Thyroid gland (tissue), 4 donors: ENCODE results near the gene RALGDS. TPM values are rescaled to one million over a fixed set of nuclear protein-coding genes. Genes with fewer than 3 reads are reported as not detected.

Source experiments
- DNase-seq, 2 donors: peaks; one replicate each; pipeline ENCODE4 v3.0.0-alpha.2; 2019
- H3K27ac ChIP-seq, 3 donors: fragments of 200-600 bp; sonication (generic); 1 replicate in 2 of 3; 2 replicates in 1 of 3; pipeline ENCODE4 v1.5.1; 2016 to 2019; ENCODE audit warnings: mild to moderate bottlenecking in 1 of 3, moderate library complexity in 1 of 3
- H3K27me3 ChIP-seq: fragments of 200-600 bp; sonication (generic); one replicate; pipeline ENCODE4 v1.5.1; 2019
- H3K36me3 ChIP-seq, 2 donors: fragments of 200-600 bp; sonication (generic); one replicate each; pipeline ENCODE4 v1.5.1; 2016 to 2019
- H3K4me1 ChIP-seq, 2 donors: fragments of 200-600 bp; sonication (generic); one replicate each; pipeline ENCODE4 v1.5.1; 2017 to 2019
- H3K4me3 ChIP-seq, 3 donors: fragments of 200-600 bp; sonication (generic); replicated peaks in 1 of 3; 1 replicate in 2 of 3; 2 replicates in 1 of 3; pipeline ENCODE4 v1.5.1; 2016; ENCODE audit warnings: mild to moderate bottlenecking in 1 of 3
- H3K9me3 ChIP-seq: fragments of 200-600 bp; sonication (generic); one replicate; pipeline ENCODE4 v1.5.1; 2017
- POLR2A ChIP-seq, 2 donors: fragments of 450-650 bp; IDR thresholded peaks; one replicate each; pipeline ENCODE4 v1.6.1; 2017; ENCODE audit warnings: antibody characterized with exemption in 2 of 2, mild to moderate bottlenecking in 2 of 2, moderate library complexity in 1 of 2
- WGBS, 2 donors: methylation state at CpG; one replicate each; pipeline ENCODE4 v1.1.5; 2017; 5-methylcytosine and 5-hydroxymethylcytosine counted together
- intact Hi-C: fragments of 100-400 bp; cut with DNase I; formaldehyde crosslinking; loops from one replicate; pipeline ENCODE4 v1.15.1; 2023
- total RNA-seq, 4 donors: library from RNA; depleted of rRNA; stranded (reverse); fragments of >200 nt; gene quantifications; one replicate each; pipeline ENCODE4 v1.2.3, GENCODE V29; 2016
- TF ChIP-seq, protein P1 (sequence below), 6 experiments: fragments of 200-600 bp in 3 of 6; fragments of 450-650 bp in 3 of 6; sonication (generic) in 3 of 6; IDR thresholded peaks; one replicate each; pipeline ENCODE4 v1.5.1; 2016 to 2019; ENCODE audit warnings: antibody characterized with exemption in 6 of 6, mild to moderate bottlenecking in 2 of 6, inconsistent platforms in 1 of 6, moderate library complexity in 1 of 6

The RALGDS gene
- total RNA-seq, 4 donors from 2014 or later: 32.2 to 55.3 (median 43.5) TPM

DNA sequence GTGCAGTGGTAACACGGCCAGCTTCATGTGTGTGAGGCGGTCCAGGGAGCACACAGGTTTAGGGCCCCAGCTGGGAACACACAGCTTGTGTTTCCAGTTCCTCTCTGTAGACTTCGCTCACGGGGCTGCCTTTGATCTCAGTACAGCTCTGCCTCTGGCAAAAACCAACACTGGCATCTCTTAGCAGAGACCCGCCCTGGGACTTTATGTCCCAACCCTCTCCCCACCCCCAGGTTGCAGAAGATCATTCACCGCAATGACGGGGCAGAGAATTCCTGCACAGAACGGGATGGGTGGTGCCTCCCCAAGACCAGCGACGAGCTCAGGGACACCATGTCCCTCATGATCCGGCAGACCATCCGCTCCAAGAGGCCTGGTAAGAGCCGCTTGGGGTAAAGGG, 64.5 kb downstream of the RALGDS start:
- 93 to 96% methylated on average over 11 to 13 of the region's 13 CpGs for WGBS, 2 donors
- no peak overlapping the region for H3K4me3 ChIP-seq
- peaks cover 41 to 42% of the 10 kb centered on the region in 2 donors for H3K36me3 ChIP-seq
- H3K27me3 ChIP-seq: no peaks in the 10 kb centered on the region
- DNase-seq: no peak
- H3K4me1 ChIP-seq: no peaks in the 10 kb centered on the region
- no peak overlapping the region for H3K27ac ChIP-seq
- no peaks in the 10 kb centered on the region for H3K9me3 ChIP-seq
- intact Hi-C loops: no loop called here
- TF ChIP-seq, protein P1, sequence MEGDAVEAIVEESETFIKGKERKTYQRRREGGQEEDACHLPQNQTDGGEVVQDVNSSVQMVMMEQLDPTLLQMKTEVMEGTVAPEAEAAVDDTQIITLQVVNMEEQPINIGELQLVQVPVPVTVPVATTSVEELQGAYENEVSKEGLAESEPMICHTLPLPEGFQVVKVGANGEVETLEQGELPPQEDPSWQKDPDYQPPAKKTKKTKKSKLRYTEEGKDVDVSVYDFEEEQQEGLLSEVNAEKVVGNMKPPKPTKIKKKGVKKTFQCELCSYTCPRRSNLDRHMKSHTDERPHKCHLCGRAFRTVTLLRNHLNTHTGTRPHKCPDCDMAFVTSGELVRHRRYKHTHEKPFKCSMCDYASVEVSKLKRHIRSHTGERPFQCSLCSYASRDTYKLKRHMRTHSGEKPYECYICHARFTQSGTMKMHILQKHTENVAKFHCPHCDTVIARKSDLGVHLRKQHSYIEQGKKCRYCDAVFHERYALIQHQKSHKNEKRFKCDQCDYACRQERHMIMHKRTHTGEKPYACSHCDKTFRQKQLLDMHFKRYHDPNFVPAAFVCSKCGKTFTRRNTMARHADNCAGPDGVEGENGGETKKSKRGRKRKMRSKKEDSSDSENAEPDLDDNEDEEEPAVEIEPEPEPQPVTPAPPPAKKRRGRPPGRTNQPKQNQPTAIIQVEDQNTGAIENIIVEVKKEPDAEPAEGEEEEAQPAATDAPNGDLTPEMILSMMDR (IDR thresholded peaks at IDR 0.05): no peak
- TF ChIP-seq POLR2A (IDR thresholded peaks at IDR 0.05): no peak

DNA sequence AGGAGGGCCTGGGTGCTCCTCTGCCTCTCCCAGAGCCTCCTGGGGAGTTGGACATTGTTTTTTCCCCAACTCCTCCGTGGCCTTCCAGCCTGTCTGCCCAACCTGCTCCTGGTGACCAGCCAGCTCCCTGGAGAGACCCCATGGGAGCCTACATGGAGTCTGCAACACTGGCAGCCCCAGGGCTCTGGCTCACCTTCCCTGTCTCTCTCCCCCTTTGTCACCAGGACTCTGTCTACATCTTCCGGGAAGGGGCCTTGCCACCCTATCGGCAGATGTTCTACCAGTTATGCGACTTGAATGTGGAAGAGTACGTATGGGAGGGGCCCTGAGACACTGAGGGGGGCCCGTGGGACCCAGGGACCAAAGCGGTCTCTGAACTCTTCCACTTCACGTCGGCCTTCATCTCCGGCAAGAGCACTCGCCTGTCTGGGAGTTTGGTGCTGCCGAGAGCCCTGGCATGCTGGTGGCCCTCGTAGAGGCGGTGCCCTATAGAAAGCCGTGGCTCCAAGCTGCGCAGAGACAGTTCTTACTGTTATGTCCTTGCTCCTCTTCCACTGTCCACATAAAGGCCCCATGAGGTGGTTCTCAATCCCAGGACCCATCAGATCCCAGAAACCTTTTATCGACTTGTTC, 65.1 kb downstream of the RALGDS start:
- H3K9me3 ChIP-seq: no peaks in the 10 kb centered on the region
- H3K27ac ChIP-seq: no peak overlapping the region
- H3K4me3 ChIP-seq: no peak overlapping the region
- H3K36me3 ChIP-seq: peaks cover 47 to 48% of the 10 kb centered on the region in 2 donors
- DNase-seq: no peak
- intact Hi-C loops: no loop called here
- no peaks in the 10 kb centered on the region for H3K4me1 ChIP-seq
- no peaks in the 10 kb centered on the region for H3K27me3 ChIP-seq
- TF ChIP-seq, protein P1 (IDR thresholded peaks at IDR 0.05): no peak
- WGBS, 2 donors: 95% methylated on average over 13 to 17 of the region's 17 CpGs

DNA sequence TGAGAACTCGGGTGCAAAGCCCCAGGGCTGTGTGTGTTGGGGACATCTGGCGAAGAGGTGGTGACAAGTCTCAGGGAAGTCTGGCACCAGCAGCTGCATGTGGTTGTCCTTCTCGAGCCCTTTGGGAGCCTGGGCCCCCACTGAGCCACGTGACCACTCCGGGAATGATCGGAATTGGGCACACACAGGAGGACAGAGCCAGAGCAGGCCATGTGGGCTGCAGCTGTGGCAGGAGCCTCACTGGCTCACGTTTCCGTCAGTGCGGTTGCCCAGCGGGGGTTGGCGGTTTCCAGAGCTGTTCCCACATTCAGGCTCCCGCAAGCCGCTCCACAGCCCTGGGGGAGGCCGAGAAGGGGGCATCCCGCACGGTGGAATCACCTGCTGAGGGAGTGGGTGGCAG, 66.1 kb downstream of the RALGDS start:
- intact Hi-C loops: no loop called here
- H3K27ac ChIP-seq: no peak overlapping the region
- WGBS, 2 donors: 81 to 91% methylated on average over 7 to 15 of the region's 16 CpGs
- H3K4me1 ChIP-seq: no peaks in the 10 kb centered on the region
- peaks cover 48 to 56% of the 10 kb centered on the region in 2 donors for H3K36me3 ChIP-seq
- H3K27me3 ChIP-seq: no peaks in the 10 kb centered on the region
- no peaks in the 10 kb centered on the region for H3K9me3 ChIP-seq
- no peak overlapping the region for H3K4me3 ChIP-seq
- TF ChIP-seq, protein P1 (IDR thresholded peaks at IDR 0.05): no peak
- TF ChIP-seq POLR2A (IDR thresholded peaks at IDR 0.05): no peak
- no peak for DNase-seq

DNA sequence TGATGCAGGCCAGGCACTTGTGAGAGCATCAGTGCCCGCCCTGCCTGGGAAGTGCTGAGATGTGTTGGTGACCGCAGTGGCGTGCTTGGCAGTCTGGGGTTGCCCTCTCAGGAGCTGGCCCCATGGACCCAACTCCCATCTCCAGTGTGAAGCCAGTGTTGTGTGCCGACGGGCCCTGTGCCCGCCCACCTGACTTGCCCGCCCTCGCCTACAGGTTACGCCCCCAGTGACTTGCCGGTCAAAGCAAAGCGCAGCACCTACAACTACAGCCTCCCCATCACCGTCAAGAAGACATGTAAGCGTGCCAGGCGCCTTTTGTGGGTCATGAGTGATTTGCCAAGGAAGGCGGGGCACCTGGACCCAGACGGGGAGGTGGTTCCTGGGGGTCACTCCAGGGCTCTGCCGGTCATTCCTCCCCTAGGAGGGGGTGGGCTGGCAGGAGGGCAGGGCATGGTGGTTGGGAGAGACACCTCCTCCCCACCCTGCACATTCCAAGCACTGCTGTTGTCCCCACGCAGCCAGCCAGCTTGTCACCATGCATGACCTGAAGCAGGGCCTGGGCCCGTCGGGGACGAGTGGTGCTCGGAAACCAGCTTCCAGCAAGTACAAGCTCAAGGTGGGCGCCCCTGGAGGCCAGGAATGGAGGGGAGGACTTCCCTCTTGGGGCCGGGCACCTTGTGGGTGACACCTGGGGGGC, 66.7 kb downstream of the RALGDS start:
- WGBS, 2 donors: 92% methylated on average over 19 to 21 of the region's 24 CpGs
- peaks cover 48 to 56% of the 10 kb centered on the region in 2 donors for H3K36me3 ChIP-seq
- H3K4me1 ChIP-seq: no peaks in the 10 kb centered on the region
- no peak for DNase-seq
- intact Hi-C loops: no loop called here
- H3K27me3 ChIP-seq: no peaks in the 10 kb centered on the region
- no peaks in the 10 kb centered on the region for H3K9me3 ChIP-seq
- H3K4me3 ChIP-seq: no peak overlapping the region
- TF ChIP-seq, protein P1 (IDR thresholded peaks at IDR 0.05): no peak
- TF ChIP-seq POLR2A (IDR thresholded peaks at IDR 0.05): no peak
- no peak overlapping the region for H3K27ac ChIP-seq

DNA sequence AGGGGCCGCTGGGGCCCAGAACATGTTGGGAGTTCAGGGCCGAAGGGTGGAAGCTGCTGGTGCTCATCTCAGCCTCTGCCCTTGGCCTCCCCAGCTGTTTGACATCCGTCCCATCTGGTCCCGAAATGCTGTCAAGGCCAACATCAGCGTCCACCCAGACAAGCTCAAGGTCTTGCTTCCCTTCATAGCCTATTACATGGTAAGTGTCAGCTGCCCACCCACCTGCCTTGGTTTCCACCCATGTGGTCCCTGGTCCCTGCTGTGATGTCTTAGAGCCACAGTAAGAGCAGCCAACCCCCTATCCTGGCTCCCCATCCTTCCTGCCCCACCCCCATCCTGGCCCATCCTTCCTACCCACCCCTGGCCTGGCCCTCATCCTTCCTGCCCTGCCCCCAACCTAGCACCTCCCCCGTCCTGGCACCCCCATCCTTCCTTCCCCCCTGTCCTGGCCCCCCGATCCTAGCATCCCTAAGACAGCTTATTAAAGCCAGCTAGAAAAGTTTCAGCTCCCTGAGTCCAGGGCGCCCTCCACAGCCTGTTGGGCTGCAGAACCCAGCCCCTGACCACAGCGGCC, 69.0 kb downstream of the RALGDS start:
- Histone ChIP-seq H3K4me3 (no peak overlapping the region), H3K9me3 (no peaks in the 10 kb centered on the region), H3K27me3 (no peaks in the 10 kb centered on the region), H3K4me1 (no peaks in the 10 kb centered on the region), H3K27ac (no peak overlapping the region), H3K36me3 (peaks cover 54 to 56% of the 10 kb centered on the region in 2 donors)
- DNase-seq: no peak
- TF ChIP-seq, protein P1 (IDR thresholded peaks at IDR 0.05): no peak
- TF ChIP-seq POLR2A (IDR thresholded peaks at IDR 0.05): no peak
- 92 to 99% methylated on average over 9 of the region's 9 CpGs for WGBS, 2 donors
- intact Hi-C loops: no loop called here
